OCI-M2 (cell line): Measurements from ENCODE around the gene HSD11B1L.
"Not testable (repeated sequence)": the region's sequence is repeated elsewhere in the genome, so short reads cannot be mapped to it uniquely, and the experiment has no call there.

Source experiments
- DNase-seq: peaks from one replicate; lab custom pipeline; 2025; ENCODE audit not compliant: unreplicated experiment; lab: John Stamatoyannopoulos, UW

The HSD11B1L gene

DNA sequence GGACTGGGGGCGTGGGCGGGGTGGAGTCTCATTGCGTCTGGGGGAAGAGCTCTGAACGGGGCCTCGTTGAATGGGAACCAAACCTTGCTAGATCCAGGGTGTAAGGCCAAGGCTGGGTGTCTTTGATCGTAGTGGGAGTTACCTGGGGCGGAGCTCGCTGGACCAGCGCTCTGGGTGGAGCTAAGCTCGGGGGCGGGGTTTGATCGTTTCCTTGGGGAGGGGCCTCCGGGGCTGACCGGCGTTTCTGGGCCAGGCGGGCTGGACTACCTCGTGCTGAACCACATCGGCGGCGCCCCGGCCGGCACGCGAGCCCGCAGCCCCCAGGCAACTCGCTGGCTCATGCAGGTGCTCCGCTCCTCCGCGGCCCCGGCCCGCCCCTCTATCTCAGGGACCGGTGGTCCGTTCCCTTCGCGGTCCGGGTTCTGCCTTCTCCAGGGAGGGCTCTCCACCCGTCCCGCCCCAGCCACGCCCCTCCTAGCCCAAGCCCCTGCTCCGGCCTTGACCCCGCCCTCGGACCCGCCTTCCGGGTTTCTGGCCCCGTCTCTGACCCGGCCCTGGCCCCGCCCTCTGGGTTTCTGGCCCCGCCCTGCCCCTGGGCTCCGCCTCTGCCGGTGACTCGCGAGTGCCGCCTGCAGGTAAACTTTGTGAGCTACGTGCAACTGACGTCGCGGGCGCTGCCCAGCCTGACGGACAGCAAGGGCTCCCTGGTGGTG, 6.0 kb downstream of the HSD11B1L start:
- DNase-seq, result peak; percentile 82

DNA sequence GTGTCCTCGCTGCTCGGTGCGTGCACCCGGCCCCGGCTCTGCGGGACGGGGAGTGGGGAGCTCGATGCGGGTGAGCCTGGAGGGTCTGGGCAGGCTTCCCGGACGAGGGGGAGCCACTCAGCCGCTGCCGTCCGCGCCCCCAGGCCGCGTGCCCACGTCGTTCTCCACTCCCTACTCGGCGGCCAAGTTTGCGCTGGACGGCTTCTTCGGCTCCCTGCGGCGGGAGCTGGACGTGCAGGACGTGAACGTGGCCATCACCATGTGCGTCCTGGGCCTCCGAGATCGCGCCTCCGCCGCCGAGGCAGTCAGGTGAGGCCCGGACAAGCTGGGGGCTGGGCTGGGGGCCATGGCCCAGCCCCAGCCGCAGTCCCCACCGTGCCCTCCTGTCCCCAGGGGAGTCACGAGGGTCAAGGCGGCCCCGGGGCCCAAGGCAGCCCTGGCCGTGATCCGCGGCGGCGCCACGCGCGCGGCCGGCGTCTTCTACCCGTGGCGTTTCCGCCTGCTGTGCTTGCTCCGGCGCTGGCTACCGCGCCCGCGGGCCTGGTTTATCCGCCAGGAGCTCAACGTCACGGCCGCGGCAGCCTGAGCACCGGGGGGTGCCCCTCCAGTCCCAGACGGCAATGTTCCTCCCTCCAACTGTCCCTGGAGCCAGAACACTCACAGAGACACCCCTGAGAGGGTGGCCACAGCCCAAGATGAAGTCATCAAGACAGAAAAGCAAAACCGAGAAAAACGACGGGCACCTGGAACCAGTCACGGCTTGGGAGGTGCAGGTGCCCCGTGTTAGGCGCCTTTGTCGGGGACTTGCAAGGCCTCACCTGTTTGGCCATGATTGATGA, 6.8 kb downstream of the HSD11B1L start:
- no peak for DNase-seq

- not testable (repeated sequence) for DNase-seq
Measured at GRCh38 chr19:5688262-5688881, 7.5 kb downstream of the HSD11B1L start.

GRCh38 chr19:5690125-5690954, 9.5 kb downstream of the HSD11B1L start, which contains the start of gene RPL36:
Gene RPL36 (plus strand): TSS chr19:5690295. CDS start chr19:5690508, 213 bp downstream.
- peak; percentile 87 for DNase-seq

DNA sequence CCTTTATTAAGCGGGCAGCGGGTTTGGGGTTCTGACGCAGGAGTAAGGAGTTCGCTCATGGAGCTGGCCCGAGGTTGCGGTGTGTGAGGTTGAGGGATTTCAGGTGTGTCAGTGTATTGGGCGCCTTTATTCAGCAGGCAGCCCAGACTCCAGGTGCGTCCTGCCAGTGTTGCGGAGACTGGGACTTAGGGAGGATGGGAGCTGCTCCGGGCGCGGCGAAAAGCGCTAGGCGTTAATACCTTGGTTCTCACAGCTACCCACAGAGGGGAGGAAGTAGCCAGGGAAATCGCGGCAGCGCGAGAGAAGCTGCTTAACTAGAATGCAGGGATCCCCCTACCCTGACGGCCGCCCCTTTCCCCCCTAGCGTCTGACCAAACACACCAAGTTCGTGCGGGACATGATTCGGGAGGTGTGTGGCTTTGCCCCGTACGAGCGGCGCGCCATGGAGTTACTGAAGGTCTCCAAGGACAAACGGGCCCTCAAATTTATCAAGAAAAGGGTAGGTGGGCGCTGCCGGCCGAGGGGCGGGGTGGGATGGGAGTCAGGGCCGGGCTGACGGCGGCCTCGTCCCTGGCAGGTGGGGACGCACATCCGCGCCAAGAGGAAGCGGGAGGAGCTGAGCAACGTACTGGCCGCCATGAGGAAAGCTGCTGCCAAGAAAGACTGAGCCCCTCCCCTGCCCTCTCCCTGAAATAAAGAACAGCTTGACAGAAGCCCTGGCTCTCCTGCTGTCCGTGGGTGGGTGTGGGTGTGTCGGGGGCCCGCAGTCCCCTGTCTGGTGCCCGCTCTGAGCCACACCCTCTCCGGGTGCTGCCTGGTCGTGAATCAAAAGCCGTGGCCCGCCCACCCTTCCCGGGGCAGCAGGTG, 10.4 kb downstream of the HSD11B1L start:
- no peak for DNase-seq

- no peak for DNase-seq
Measured at GRCh38 chr19:5691822-5692722, 11.2 kb downstream of the HSD11B1L start.

DNA sequence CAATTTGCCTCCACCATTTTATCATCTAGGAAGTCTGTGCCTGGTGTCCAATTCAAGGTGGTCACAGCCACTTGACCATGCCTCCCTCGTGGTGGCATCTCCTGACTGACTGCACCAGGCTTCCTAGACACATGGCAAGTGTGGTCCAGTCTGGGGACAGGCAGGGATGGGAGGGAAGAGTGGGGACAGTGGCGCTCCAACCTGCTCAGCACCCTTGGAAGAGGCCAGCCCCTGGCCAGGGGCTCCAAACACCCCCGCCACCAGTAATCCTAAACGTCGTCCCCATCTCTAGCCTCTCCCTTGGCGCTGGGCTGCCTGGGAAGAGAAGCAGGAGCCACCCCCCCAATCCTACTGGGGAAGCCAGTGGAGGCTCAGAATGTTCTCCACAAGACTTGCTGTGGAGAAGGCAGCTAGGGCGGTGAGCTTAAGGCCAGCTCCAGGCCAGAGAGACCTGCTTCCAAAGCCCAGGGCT, 11.9 kb downstream of the HSD11B1L start:
- DNase-seq, result no peak

DNA sequence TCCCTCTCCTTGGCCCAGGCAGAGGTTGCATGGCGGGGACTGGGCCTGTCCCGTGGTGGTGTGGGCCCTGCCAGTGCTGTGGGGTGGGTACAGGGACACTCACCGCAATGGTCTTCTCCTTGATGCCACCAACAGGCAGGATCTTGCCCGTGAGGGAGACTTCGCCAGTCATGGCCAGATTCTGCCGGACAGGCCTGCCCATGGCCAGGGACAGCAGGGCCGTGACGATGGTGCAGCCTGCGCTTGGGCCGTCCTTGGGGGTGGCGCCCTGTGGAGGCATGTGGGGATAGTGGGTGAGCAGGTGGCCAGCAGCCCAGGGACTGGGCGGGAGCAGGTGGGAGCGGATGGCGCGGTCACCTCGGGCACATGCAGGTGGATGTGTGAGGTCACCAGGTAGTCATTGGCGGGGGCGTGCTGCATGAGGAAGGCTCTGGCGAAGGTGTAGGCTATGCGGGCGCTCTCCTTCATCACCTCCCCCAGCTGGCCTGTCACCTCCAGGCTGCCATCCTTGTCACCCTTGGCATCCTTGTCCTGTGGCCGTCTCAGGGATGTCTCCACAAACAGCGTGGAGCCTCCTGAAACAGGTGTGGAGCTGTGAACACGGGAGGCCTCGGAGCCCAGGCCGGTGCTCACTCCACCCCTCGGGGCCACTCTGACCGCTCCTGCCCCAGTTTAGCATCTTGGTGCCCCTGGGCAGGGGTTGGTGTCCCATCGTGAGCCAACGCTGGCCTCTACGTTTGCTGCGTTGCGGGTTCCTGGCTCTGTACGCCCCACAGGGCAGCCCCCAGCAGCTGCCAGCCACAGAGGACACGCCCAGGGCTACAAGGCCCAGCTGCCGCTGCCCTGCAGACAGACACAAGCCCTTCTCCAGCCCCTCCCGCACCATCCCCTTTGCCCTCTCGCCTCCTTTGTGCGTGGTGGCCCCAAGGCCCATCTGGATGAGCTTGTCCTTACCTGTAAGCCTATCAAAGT, 12.7 kb downstream of the HSD11B1L start:
- DNase-seq, result no peak

GRCh38 chr19:5694167-5694955, 13.5 kb downstream of the HSD11B1L start:
- no peak for DNase-seq

- DNase-seq, result no peak
Measured at GRCh38 chr19:5694956-5695648, 14.3 kb downstream of the HSD11B1L start.

GRCh38 chr19:5695649-5696195, 14.9 kb downstream of the HSD11B1L start:
- no peak for DNase-seq

- no peak for DNase-seq
Measured at GRCh38 chr19:5696196-5697021, 15.6 kb downstream of the HSD11B1L start.

GRCh38 chr19:5697022-5697889, 16.4 kb downstream of the HSD11B1L start:
- DNase-seq, result no peak
